ENCODE results near the gene TESMIN. TPM values are rescaled to one million over a fixed set of nuclear protein-coding genes. Genes with fewer than 3 reads are reported as not detected.

The TESMIN gene
- total RNA-seq, 2 experiments from 2014 or later = 3.4 to 4.9 TPM

DNA sequence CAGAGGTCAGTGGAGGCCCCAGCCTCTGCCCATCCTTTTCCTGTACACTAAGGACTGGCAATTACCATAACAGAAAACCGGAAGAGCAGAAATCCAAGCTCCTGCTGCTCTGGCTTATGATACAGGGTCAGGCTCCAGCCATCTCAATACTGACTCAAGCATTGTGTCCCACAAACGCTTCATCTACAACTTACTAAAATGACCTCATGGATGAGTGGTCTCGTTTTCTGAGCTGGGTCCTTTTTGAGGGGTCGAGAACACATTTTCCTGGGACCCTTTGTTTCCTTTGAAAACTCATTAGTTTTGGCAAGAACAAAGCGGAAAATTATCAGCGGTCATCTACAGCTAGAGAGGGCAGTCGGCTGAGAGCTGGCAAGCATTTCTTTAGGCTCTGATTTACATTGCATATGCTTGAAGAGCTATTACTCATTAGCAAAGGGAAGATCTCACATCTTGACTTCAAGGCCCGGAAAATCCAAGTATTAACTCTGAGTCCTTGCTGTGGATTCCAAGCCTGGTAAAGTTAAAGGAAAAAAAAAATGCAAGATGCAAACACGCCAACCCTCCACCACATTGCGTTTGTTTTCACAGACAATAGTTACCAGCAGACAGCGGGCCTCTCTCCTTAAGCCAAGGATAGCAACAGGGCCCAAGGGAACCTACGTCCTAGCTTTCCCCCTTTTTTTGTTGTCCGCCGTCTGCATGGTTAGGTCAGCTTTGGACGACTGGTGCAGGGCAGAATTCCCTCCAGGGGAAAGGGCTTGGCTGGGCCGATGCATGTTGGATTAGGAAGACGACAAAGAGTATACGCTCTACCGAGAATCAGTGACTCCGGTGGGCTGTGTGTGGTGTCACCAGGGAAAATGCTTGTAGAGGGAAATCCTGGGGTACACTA is 1.8 kb downstream of the TESMIN start:
- H3K4me3 Mint-ChIP-seq = no peak overlapping the region
- H3K36me3 Mint-ChIP-seq (ENCODE audit: low read depth) = no peaks in the 10 kb centered on the region
- H3K4me1 Mint-ChIP-seq (ENCODE audit: low read depth) = peaks cover 3% of the 10 kb centered on the region
- intact Hi-C loops (cut with micrococcal nuclease) = no loop called here
- ATAC-seq (no peak), DNase-seq (no peak)
- TF ChIP-seq, protein P1, sequence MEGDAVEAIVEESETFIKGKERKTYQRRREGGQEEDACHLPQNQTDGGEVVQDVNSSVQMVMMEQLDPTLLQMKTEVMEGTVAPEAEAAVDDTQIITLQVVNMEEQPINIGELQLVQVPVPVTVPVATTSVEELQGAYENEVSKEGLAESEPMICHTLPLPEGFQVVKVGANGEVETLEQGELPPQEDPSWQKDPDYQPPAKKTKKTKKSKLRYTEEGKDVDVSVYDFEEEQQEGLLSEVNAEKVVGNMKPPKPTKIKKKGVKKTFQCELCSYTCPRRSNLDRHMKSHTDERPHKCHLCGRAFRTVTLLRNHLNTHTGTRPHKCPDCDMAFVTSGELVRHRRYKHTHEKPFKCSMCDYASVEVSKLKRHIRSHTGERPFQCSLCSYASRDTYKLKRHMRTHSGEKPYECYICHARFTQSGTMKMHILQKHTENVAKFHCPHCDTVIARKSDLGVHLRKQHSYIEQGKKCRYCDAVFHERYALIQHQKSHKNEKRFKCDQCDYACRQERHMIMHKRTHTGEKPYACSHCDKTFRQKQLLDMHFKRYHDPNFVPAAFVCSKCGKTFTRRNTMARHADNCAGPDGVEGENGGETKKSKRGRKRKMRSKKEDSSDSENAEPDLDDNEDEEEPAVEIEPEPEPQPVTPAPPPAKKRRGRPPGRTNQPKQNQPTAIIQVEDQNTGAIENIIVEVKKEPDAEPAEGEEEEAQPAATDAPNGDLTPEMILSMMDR (IDR thresholded peaks at IDR 0.05) = no peak
- H3K27ac Mint-ChIP-seq = no peak overlapping the region
- H3K27me3 Mint-ChIP-seq = no peaks in the 10 kb centered on the region
- ChIA-PET CTCF (interaction anchor here (0.8 kb wide), 1 partner anchor 95 kb away, joined by 3 read pairs; no protein-coding TSS in a partner anchor), POLR2A (no interaction called here)
- H3K9me3 Mint-ChIP-seq = no peaks in the 10 kb centered on the region

DNA sequence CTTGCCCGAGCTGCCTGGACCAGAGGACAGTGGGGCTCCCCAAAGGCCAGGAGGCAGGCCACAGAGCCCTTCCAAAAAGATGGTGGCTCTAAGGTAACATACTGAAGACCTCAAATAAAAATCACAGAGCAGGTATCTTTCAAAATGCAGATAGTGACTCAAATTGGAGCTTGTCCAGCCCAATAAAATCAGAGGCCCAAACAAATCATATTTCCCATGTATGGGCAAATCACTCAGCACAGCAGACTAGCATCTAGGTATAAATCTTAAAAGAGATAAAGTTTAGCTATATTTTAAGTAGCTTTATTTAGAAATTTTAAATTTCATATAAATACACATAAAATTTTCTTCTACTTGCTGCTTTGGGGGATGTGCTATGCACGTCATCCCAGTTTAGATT is 3.3 kb downstream of the TESMIN start:
- peaks cover 3% of the 10 kb centered on the region for H3K4me1 Mint-ChIP-seq (ENCODE audit: low read depth)

DNA sequence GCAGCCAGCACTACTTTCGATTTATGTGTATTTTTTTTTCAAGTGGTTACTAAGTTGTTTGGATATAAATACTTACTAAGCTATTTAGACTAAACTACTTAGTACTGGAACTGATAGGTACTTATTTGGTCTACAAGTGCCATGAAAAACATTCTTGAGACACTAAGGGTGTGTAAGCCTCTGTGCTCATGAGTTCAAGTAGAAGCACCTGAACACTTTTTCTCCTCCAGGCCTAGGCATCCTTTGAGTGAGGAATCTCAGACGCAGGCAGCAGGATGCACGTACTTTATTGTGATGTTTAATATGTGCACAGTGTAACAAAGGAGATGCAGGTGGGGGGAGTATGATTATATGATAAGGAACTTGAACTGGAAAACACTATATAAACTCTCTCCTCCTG is 7.8 kb downstream of the TESMIN start:
- intact Hi-C loops (cut with micrococcal nuclease) = no loop called here
- ChIA-PET CTCF (no interaction called here), POLR2A (interaction anchor here (0.9 kb wide), 1 partner anchor 11 kb away, joined by 3 read pairs; no protein-coding TSS in a partner anchor)
- TF ChIP-seq, protein P1 (IDR thresholded peaks at IDR 0.05) = no peak
- DNase-seq = no peak
- no peaks in the 10 kb centered on the region for H3K27me3 Mint-ChIP-seq
- no peaks in the 10 kb centered on the region for H3K36me3 Mint-ChIP-seq (ENCODE audit: low read depth)
- ATAC-seq = no peak
- no peaks in the 10 kb centered on the region for H3K9me3 Mint-ChIP-seq
- no peak overlapping the region for H3K27ac Mint-ChIP-seq
- H3K4me3 Mint-ChIP-seq = no peak overlapping the region
- H3K4me1 Mint-ChIP-seq (ENCODE audit: low read depth) = no peaks in the 10 kb centered on the region

More for the DNA sequence above, 3.3 kb downstream of the TESMIN start:
- H3K27me3 Mint-ChIP-seq = no peaks in the 10 kb centered on the region
- CTCF ChIA-PET = no interaction called here
- intact Hi-C loops (cut with micrococcal nuclease) = no loop called here
- no peaks in the 10 kb centered on the region for H3K36me3 Mint-ChIP-seq (ENCODE audit: low read depth)
- POLR2A ChIA-PET = interaction anchor here (0.9 kb wide), 1 partner anchor 91 kb away, joined by 3 read pairs; no protein-coding TSS in a partner anchor
- ATAC-seq = no peak
- H3K9me3 Mint-ChIP-seq = no peaks in the 10 kb centered on the region
- TF ChIP-seq, protein P1 (IDR thresholded peaks at IDR 0.05) = no peak
- H3K4me3 Mint-ChIP-seq = no peak overlapping the region
- no peak overlapping the region for H3K27ac Mint-ChIP-seq
- DNase-seq = no peak

DNA sequence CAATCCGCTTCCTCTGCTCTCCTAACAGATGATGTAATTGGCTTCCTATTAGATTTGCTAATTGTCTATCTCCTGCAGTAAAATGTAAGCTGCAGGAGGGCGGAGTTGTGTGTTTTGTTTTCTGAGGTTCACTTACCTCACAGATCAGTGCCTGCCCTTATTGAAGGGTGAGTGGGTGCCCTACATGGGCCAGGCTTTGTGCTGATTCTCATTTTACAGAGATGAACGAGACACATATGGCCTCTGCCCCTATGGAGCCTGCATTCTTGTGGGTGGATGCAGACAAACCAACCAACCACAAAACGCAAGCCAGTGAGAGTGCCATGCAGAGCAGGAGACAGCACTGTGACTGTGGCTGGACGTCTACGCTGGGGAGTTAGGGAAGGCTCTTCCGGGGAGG is 9.9 kb downstream of the TESMIN start:
- H3K36me3 Mint-ChIP-seq (ENCODE audit: low read depth) = no peaks in the 10 kb centered on the region
- no peak for ATAC-seq
- TF ChIP-seq, protein P1 (IDR thresholded peaks at IDR 0.05) = no peak
- CTCF ChIA-PET = no interaction called here
- H3K4me3 Mint-ChIP-seq = no peak overlapping the region
- no peaks in the 10 kb centered on the region for H3K4me1 Mint-ChIP-seq (ENCODE audit: low read depth)
- no peaks in the 10 kb centered on the region for H3K27me3 Mint-ChIP-seq
- intact Hi-C loops (cut with micrococcal nuclease) = no loop called here
- POLR2A ChIA-PET = no interaction called here
- DNase-seq = no peak
- no peaks in the 10 kb centered on the region for H3K9me3 Mint-ChIP-seq
- H3K27ac Mint-ChIP-seq = no peak overlapping the region

DNA sequence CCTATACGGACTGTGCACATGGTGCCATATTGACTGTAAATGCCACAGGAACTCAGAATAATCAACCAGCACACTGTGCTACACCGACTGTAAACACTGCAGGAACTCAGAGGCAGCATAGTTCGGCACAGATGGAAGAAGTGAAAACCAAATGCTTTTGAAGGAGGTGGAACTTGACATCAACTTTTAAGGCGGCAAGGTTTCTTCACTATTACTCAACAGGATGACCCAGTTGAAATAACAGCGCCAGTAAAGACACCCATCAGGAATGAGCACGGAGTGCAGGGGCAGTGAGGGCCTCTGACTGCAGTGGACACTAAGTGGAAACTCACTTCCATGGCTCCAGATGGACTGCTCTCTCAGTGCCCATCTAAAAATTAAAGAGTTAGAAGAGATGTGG is 15.7 kb downstream of the TESMIN start:
- ChIA-PET POLR2A (no interaction called here), CTCF (no interaction called here)
- DNase-seq = no peak
- no peaks in the 10 kb centered on the region for H3K4me1 Mint-ChIP-seq (ENCODE audit: low read depth)
- ATAC-seq = no peak
- TF ChIP-seq, protein P1 (IDR thresholded peaks at IDR 0.05) = no peak
- intact Hi-C loops (cut with micrococcal nuclease) = no loop called here
- no peaks in the 10 kb centered on the region for H3K36me3 Mint-ChIP-seq (ENCODE audit: low read depth)
- H3K27me3 Mint-ChIP-seq = no peaks in the 10 kb centered on the region
- no peak overlapping the region for H3K27ac Mint-ChIP-seq
- no peaks in the 10 kb centered on the region for H3K9me3 Mint-ChIP-seq
- no peak overlapping the region for H3K4me3 Mint-ChIP-seq
